ENCODE measurements around the gene RHOT2.
A peak's percentile ranks its signal among the peaks of the same experiment; 100 is the strongest.
"Not testable (repeated sequence)": the region's sequence is repeated elsewhere in the genome, so short reads cannot be mapped to it uniquely, and the experiment has no call there.

Gene RHOT2

GRCh38 chr16:682493-683395 lies 14.8 kb downstream of the RHOT2 start:
- no peak for DNase-seq

GRCh38 chr16:683396-684070 lies 15.6 kb downstream of the RHOT2 start:
- DNase-seq, result no peak

- peak; percentile 60 for DNase-seq
Measured at GRCh38 chr16:684071-684794, 16.3 kb downstream of the RHOT2 start, which contains the start of gene JMJD8. Gene JMJD8 (minus strand): TSS chr16:684334. CDS start chr16:684319, 15 bp downstream.

- no peak for DNase-seq
Measured at GRCh38 chr16:684961-685696, 17.2 kb downstream of the RHOT2 start.

GRCh38 chr16:685967-686366 lies 18.0 kb downstream of the RHOT2 start:
- DNase-seq, result no peak

- DNase-seq, result no peak
Measured at GRCh38 chr16:686459-687260, 18.7 kb downstream of the RHOT2 start.

GRCh38 chr16:687499-687898 lies 19.6 kb downstream of the RHOT2 start:
- DNase-seq, result no peak

- no peak for DNase-seq
Measured at GRCh38 chr16:689175-689897, 21.4 kb downstream of the RHOT2 start.

- DNase-seq, result not testable (repeated sequence)
Measured at GRCh38 chr16:691242-691641, 23.3 kb downstream of the RHOT2 start.

- DNase-seq, result no peak
Measured at GRCh38 chr16:692356-693108, 24.6 kb downstream of the RHOT2 start.

- DNase-seq, result no peak
Measured at GRCh38 chr16:693364-693763, 25.4 kb downstream of the RHOT2 start.

GRCh38 chr16:693766-694165 lies 25.8 kb downstream of the RHOT2 start:
- DNase-seq, result no peak

- DNase-seq, result no peak
Measured at GRCh38 chr16:694187-694862, 26.4 kb downstream of the RHOT2 start.

- DNase-seq, result no peak
Measured at GRCh38 chr16:694863-695354, 27.0 kb downstream of the RHOT2 start.

GRCh38 chr16:695355-696089 lies 27.6 kb downstream of the RHOT2 start:
- no peak for DNase-seq

GRCh38 chr16:698911-699671 lies 31.2 kb downstream of the RHOT2 start:
- DNase-seq, result no peak

- no peak for DNase-seq
Measured at GRCh38 chr16:700684-701584, 33.0 kb downstream of the RHOT2 start.
